NCI-H2081 treated with DMSO at 0.1 percent for 48 hours (cell line): ENCODE results near the gene HIGD1C.
"Not testable (repeated sequence)": the region's sequence is repeated elsewhere in the genome, so short reads cannot be mapped to it uniquely, and the experiment has no call there.

Experiments used
- DNase-seq: peaks from one replicate; lab custom pipeline; 2025; lab: John Stamatoyannopoulos, UW

HIGD1C gene

DNA sequence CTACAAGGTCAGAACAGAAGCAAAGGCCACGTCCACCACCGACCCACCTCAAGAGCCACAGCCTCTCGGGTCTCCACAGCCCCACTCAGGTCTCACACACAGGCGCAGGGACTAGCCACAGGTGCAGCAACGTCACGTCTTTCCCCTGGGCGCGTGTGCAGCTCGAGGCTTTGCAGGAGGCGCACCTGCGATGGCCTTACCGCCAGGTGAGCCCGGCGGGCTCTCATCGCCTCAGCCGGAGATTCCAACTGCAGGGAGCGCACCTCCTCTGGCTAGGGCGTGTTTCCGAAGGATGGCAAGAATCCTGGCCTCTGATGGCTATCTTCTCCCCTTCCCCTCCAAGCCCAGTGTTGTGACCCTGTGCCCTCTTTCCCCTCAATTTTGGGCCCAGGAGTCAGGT lies at the start of gene HIGD1C:
Gene HIGD1C, plus strand, starts transcription at position 35 of the 400 bp plus-strand sequence. CDS start 1,455 bp downstream, outside the sequence.
- DNase-seq = no peak

DNA sequence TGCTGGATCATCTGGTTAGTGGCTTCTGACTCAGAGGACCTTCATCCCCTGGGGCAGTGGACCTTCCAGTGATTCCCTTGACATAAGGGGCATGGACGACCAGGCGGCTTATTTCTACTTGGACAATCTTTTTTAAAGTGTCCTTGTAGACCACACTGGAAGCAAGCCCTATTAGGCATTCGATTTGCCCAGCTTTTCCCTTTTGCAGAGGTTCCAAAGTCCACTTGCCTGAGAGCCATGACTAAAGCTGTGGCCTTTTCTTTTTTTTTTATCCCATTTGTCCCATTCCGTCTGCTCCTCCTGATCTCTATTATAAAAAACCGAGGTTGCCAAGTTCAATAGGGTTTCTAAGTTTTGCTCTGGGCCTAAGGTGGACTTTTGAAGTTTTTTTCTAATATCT lies 43.9 kb upstream of the HIGD1C start:
- not testable (repeated sequence) for DNase-seq

DNA sequence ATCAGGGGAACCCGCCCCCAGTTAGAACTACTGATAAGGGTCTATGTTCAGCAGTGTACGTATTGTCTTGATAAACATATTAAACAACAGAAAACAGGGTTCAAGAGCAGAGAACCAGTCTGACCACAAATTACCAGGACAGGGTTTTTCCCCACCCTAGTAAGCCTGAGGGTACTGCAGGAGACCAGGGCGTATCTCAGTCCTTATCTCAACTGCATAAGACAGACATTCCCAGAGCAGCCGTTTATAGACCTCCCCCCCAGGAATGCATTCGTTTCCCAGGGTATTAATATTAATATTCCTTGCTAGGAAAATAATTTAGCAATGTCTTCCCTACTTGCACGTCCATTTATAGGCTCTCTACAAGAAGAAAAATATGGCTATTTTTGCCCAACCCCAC lies 40.0 kb upstream of the HIGD1C start:
- DNase-seq = not testable (repeated sequence)

DNA sequence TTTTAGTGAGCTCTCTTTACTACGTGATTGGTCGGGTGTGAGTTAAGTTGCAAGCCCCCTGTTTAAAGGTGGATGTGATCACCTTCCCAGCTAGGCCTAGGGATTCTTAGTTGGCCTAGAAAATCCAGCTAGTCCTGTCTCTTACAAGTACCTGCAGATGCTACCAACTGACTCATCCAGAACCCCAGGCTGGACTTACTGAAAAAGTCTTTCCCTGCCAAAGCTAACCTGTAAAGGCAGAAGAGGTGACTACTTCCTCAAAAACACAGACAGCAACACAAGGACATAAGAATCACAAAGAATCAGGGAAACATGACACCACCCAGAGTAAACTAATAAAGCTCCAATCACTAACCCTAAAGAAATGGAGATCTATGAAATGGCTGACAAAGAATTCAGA lies 39.1 kb upstream of the HIGD1C start:
- no peak for DNase-seq

DNA sequence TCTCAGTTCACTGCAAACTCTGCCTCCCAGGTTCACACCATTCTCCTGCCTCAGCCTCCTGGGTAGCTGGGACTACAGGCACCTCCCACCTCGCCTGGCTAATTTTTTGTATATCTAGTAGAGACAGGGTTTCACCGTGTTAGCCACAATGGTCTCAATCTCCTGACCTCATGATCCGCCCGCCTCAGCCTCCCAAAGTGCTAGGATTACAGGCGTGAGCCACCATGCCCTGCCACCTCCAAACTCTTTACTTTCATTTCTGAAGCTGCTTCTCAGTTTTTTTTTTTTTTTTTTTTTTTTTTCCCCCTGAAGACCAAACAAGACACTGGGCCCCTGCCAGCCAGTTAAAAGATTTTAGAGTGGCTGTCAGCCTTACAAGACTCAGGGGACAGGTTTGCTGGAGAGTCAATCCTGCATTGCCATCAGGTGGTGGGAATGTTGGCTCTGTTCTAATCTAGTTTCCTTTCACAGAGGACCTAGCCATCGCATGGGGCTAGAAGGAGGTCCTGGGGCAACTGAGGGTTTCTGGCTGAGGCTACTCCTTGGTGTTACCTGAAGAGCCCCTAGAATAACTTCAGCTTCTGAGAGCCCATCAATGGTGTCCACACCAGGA lies 37.4 kb upstream of the HIGD1C start:
- DNase-seq = no peak

DNA sequence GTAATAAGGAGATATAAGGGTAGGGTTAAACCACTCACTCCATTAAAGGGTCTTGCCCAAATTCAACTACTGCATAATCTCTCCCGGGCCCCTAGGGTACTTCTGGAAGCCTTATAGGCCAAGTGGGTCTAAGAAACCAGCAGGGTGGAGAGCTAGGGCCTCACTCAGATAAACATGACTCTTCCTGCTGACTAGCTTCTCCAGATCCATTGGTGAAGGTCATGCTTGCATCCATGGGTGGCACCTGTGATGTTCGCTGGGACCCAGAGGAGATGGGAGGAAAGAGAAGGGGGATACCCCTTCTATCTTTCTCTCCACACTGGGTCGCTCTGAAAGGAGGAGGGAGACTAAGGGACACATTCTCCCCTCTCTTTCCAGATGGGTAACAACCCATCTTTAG lies 36.1 kb upstream of the HIGD1C start:
- no peak for DNase-seq

DNA sequence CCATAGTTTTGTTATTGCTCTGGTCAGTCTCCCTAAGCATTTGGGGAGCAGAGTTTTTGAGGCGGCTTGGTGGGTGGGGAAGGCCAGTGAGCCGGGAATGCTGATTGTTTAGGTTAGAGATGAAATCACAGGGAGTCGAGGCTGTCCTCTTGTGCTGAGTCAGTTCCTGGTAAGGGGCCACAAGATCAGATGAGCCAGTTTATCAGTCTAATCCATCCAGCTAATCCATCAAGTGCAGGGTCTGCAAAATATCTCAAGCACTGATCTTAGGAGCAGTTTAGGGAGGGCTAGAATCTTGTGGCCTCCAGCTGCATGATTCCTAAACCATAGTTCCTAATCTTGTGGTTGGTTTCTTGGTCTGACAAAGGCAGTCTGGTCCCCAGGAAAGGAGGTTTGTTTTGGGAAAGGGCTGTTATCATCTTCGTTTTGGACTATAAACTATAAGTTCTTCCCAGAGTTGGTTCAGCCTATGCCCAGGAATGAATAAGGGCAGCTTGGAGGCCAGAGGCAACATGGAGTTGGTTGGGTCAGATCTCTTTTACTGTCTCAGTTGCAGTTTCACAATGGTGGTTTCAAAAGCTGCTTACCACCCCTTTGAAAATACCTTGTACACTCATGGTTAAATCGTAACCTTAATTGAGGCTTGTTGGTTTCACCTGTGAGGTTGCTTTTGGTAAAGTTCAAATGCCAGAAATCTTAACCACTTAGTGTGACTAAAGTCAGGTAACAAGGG lies 33.6 kb upstream of the HIGD1C start:
- DNase-seq = no peak

DNA sequence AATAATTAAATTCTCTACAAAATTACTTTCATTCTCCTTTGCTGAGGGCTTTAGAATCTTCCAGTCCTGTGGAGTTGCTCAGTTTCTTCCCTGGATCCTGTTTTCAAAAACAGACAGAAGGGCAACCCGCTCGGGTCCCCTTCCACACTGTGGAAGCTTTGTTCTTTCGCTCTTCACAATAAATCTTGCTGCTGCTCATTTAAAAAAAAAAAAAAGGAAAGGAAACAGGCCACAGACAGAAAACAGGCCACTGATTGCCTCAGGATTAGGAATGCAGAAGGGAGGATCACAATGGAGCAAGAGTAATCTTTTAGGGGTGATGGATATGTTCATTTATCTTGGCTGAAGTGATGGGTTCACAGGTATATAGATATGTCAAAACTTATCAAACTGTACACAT lies 29.5 kb upstream of the HIGD1C start:
- no peak for DNase-seq

DNA sequence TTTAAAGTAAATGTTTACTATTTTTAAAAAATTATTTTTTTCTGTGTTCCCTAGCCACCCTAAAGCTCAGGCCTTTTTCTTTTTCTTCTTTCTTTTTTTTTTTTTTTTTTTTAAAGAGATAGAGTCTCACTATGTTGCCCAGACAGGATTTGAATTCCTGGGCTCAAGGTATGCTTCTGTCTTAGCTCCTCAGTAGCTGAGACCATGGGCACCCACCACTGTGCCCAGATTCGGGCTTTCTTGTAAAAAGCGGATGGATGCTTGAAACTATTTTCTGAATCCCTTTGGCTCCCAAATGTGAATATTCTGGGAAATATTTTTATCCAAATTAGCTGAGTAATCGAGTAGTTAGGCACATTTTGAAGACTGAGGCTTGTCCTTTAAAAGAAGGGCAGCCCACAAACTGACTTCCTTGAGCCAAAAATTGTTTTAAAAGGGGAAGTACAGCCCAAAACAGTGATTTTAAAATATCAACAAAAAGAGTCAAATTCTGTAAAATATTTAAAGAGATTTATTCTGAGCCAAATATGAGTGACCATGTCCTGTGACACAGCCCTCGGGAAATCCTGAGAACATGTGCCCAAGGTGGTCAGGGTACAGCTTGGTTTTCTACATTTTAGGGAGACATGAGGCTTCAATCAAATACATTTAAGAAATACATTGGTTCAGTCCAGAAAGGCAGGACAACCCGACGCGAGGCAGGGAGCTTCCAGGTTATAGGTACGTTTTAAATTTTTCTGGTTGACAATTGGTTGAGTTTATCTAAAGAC lies 28.8 kb upstream of the HIGD1C start:
- DNase-seq = no peak

DNA sequence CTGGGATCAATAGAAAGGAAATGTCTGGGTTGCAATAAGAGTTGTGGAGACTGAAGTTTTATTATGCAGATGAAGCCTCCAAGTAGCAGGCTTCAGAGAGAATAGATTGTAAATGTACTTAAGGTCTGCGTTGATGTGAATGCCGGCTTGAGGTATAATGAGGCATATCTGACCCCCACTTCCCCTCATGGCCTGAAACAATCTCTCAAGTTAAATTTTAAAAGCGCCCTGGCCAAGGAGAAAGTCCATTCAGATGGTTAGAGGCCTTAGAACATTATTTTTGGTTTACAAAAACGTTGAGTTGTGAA lies 28.3 kb upstream of the HIGD1C start:
- no peak for DNase-seq

DNA sequence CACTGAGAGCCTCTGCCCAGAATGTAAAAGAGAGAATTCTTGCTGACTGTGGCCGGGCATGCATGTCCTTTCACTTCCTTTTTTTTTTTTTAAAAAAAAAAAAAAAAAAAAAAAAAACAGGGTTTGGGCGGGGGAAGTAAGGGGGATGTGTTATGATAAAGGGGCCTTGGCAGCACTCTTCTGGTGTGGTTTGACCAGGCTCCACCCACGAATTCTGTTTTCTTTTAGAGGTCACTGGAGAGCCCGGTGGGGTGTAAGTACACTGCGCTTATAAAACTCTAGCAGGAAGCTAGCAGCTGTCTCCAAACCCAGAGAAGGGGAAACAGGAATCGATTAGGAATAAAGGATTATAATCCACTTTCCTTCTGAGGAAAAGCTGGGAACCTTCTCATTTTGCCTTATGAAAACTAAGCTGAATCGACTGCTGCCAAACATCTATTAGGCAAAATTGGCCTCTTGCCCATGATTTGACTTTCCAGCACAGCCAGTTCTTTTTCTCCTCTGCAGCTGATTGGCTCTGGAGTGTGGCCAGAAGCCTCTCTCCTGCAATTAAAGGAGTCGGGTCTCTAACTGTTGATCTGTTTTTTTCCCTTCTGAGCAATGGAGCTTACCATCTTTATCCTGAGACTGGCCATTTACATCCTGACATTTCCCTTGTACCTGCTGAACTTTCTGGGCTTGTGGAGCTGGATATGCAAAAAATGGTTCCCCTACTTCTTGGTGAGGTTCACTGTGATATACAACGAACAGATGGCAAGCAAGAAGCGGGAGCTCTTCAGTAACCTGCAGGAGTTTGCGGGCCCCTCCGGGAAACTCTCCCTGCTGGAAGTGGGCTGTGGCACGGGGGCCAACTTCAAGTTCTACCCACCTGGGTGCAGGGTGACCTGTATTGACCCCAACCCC lies 27.7 kb upstream of the HIGD1C start:
- DNase-seq = peak; percentile 91

DNA sequence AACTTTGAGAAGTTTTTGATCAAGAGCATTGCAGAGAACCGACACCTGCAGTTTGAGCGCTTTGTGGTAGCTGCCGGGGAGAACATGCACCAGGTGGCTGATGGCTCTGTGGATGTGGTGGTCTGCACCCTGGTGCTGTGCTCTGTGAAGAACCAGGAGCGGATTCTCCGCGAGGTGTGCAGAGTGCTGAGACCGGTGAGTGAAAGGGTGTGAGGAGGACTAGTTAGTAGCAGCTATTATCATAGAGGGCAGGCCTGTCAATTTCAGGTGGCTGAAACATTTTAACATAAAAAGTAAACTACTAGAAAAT lies 27.0 kb upstream of the HIGD1C start:
- DNase-seq = no peak

DNA sequence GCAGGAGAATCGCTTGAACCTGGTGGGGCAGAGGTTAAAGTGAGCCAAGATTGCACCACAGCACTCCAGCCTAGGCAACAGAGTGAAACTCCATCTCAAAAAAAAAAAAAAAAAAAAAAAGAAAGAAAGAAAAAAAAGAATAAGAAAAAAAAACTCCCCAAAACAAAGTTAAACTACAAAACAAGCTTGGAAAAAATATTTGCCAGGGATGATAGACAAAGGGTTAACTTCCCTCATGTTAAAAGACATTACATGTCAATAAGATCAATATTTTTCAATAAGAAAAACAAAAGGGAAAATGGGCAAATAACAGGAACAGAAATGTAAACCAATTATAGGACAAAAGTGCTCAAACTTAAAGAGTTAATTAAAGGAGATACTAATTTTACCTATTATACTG lies 26.4 kb upstream of the HIGD1C start:
- no peak for DNase-seq

DNA sequence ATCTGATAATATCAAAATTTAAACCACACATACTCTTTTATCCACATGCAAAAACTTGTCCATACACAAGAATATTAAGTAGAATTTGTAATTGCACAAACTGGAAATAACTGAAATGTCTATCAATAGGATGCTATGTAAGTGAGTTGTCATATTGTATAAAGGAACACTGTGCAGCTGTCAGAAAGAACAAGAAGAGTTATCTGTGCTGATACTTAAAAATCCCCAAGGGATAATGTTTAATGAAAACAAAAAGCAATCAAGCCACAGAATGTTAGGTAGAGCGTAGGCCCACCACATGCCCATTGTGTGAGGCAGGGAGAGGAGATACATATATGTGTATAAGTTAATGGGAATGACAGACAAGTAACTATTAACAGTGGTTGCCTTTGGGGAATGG lies 25.9 kb upstream of the HIGD1C start:
- no peak for DNase-seq

DNA sequence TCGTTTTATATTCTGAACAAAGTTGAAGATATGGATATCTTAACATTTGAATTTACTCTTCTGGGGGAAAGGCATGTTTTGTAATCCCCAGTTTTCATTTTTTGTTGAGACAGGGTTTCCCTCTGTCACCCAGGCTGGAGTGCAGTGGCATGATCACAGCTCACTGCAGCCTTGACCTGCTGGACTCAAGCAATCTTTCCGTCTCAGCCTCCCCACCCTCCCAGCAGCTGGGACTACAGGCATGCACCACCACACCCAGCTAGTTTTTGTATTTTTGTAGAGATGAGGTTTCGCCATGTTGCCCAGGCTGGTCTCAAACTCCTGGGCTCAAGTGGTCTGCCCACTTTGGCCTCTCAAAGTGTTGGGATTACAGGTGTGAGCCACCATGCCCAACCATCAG lies 25.4 kb upstream of the HIGD1C start:
- not testable (repeated sequence) for DNase-seq

DNA sequence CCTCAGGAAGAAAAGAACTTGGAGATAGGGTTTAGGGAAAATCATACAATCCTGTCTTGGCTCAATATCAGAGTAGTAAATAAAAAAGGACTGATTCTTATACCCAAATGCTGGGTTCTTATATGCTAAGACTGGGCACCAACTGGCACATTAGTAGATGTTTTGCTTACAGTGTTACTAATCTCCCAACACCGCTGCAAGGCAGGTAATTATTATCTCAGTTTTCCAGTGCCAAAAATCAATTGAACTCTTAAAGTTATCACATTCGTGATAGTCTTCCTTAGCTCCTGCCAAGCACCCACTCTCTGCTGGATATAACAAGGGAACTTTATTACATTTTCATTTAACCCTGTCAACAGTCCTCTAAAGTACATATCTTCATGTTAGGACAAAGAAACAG lies 25.0 kb upstream of the HIGD1C start:
- no peak for DNase-seq

DNA sequence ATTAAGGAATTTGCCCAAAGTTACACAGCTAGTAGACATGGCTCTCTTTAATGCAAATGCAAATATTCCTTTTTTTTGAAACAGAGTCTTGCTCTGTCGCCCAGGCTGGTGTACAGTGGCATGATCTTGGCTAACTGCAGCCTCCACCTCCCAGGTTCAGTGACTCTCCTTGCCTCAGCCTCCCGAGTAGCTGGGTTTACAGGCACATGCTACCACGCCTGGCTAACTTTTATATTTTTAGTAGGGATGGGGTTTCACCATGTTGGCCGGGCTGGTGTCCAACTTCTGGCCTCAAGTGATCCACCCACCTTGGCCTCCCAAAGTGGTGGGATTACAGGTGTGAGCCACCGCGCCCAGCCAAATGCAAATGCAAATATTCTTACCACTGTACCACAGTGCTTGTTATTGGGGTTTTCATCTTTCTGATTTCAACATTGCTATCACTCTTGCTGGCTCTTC lies 24.5 kb upstream of the HIGD1C start:
- no peak for DNase-seq

DNA sequence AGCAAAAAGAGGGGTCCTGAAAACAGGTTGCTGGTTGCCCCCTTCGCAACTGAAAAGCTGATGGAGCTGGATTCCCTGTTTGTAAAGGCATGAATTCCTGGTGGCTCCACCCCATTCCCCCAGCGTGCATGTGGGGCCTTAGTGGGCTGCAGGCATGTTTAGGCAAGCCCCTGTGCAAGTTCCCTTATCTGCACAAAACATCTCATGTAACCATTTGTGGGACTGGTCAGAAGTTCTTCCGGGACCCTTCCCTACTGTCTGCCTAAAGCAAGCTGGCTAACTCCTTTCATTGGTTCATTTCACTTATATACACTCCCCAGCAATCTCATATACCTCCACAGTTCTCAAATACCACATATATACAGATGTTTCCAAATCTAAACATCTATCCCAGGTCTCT lies 24.0 kb upstream of the HIGD1C start:
- no peak for DNase-seq

DNA sequence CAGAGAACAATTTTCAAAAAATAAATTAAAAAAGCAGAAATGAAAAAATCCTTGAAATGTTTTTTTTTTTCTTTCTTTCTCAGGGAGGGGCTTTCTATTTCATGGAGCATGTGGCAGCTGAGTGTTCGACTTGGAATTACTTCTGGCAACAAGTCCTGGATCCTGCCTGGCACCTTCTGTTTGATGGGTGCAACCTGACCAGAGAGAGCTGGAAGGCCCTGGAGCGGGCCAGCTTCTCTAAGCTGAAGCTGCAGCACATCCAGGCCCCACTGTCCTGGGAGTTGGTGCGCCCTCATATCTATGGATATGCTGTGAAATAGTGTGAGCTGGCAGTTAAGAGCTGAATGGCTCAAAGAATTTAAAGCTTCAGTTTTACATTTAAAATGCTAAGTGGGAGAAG lies 22.5 kb upstream of the HIGD1C start:
- no peak for DNase-seq

DNA sequence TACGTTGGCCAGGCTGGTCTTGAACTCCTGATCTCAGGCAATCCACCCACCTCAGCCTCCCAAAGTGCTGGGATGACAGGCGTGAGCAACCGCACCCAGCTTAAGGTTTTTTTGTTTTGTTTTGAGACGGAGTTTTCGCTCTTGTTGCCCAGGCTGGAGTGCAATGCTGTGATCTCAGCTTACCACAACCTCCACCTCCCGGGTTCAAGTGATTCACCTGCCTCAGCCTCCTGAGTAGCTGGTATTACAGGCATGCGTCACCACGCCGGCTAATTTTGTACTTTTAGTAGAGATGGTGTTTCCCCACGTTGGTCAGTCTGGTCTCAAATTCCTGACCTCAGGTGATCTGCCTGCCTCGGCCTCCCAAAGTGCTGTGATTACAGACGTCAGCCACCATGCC lies 21.9 kb upstream of the HIGD1C start:
- DNase-seq = not testable (repeated sequence)

DNA sequence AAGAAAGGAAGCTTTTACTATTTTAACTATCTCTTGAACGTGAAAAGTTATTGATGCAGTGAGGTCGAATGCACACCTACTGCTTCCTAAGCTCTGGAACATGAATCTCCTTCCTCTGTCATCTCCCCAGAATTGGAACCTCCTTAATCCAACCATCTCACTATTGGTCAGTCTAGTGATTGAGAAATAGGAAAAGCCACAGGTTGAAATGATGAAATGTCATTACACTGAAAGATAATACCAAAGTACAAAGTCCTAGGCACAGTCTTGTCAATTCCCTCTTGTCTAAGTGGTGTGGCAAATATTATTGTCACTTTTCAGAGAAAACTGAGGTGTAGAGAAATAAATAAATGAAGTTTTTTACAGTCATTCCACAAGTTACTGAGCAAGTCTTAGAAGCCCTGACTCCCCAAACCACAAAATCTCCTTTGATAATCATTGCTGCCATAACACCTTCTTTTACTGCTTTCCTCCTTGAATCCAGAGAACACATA lies 19.5 kb upstream of the HIGD1C start:
- DNase-seq = no peak

DNA sequence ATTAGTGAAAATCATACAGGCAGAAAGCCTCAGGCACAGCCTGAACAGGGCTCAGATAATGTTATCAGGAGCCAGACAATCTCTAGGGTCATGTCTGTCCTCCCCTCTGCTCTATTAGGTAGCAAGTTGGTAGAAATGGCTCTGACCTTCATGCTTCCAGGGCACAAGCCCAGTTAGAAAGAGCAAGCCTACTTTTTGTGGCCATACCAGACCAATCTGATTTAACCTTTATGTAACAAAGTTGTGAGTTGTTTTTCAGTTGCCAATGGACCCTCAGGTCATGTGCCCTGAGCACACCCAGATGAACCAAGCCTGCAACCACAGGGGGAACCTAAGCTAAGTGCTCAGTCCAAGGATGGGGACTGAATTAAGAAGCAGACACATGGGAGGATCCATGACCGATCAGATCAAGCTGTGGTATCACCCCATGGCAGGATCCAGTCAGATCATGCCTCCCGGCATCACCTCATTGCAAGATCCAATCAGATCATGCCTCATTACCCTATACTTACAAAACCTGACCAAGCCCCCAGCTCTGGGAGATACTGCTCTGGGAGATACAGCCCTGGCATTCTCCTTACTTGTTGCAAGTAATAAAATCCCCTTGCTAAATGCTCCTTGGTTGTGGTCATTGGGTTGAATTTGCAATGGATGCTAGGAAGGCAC lies 18.8 kb upstream of the HIGD1C start:
- DNase-seq = no peak
